ENCODE data around the gene NOD1. TPM values are rescaled to one million over a fixed set of nuclear protein-coding genes. Genes with fewer than 3 reads are reported as not detected.

Gene NOD1
- total and polyA plus RNA-seq, 2 of the 13 experiments (the other 11 are each of a cell fraction or from before 2014, with no cell fraction given) = 1.7 to 2.9 TPM

DNA sequence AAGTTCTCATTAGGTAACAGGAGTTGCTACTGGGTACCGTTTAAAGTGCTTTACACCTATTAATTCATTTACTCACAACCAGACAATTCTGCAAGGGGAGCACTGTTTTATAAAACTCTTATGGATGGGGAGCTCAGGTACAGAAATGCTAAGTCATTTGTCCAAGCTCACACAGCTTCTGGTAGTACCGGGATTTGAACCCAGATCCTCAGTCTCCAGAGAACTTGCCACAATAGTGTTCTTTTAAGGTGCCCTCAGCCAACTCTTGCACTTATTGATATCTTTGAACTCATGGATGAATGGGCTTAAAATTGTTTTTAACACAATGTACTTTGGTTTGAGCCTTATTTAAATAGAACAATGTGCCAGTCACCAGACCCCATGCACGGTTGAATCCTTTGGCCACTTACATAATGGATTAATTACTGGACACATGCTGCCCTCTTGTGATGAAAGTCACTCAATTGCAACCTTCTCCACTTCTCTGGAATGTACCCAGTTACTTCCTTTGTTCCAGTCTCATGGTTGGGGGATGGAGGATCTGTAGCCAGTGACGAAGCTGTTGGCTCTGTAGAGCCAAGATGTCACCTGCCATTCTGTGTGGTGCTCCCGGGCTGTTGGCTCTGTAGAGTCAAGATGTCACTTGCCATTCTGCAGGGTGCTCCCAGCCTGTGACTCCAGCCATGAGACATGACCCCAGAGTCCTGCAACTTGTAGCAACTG, 65.6 kb downstream of the NOD1 start (continued):
- TF ChIP-seq, protein P1, sequence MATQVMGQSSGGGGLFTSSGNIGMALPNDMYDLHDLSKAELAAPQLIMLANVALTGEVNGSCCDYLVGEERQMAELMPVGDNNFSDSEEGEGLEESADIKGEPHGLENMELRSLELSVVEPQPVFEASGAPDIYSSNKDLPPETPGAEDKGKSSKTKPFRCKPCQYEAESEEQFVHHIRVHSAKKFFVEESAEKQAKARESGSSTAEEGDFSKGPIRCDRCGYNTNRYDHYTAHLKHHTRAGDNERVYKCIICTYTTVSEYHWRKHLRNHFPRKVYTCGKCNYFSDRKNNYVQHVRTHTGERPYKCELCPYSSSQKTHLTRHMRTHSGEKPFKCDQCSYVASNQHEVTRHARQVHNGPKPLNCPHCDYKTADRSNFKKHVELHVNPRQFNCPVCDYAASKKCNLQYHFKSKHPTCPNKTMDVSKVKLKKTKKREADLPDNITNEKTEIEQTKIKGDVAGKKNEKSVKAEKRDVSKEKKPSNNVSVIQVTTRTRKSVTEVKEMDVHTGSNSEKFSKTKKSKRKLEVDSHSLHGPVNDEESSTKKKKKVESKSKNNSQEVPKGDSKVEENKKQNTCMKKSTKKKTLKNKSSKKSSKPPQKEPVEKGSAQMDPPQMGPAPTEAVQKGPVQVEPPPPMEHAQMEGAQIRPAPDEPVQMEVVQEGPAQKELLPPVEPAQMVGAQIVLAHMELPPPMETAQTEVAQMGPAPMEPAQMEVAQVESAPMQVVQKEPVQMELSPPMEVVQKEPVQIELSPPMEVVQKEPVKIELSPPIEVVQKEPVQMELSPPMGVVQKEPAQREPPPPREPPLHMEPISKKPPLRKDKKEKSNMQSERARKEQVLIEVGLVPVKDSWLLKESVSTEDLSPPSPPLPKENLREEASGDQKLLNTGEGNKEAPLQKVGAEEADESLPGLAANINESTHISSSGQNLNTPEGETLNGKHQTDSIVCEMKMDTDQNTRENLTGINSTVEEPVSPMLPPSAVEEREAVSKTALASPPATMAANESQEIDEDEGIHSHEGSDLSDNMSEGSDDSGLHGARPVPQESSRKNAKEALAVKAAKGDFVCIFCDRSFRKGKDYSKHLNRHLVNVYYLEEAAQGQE (IDR thresholded peaks at IDR 0.05; ENCODE audit: borderline replicate concordance in 1 of 2, low read depth in 1 of 2, low read length in 2 of 2) = no peak
- TF ChIP-seq ZNF644 (CRISPR knock-in tag; IDR thresholded peaks at IDR 0.05; ENCODE audit: low read depth) = no peak
- no peak for TF ChIP-seq ZNF326 (CRISPR knock-in tag; IDR thresholded peaks at IDR 0.05; ENCODE audit: borderline replicate concordance)

DNA sequence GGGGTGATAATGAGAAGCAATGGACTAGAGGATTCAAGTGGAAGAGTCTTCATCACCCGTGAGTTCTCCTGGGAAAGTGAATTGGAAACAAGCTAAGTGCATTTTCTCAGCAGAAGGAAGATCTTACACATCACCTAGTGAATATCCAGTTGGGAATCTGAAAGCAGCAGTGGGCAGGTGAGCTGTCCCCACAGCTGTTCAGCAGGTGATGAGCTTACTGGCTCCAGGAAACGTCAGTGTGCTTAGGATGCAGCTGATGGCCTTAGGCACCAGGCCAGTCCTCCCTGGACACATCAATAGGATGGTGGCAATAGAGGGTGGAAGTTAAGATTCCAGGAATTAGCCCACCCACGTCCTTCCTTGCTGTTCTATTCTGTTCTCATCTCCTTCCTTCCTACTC, 66.7 kb downstream of the NOD1 start:
- TF ChIP-seq ZNF224 (CRISPR knock-in tag; IDR thresholded peaks at IDR 0.05) (no peak), ZNF101 (CRISPR knock-in tag; IDR thresholded peaks at IDR 0.05; ENCODE audit: borderline replicate concordance, low read depth) (no peak)
- Histone ChIP-seq H3K27me3 (ENCODE audit: control insufficient read depth in 1 of 2, insufficient read depth in 2 of 2, low read length in 2 of 2) (no peaks in the 10 kb centered on the region), H3K27ac (ENCODE audit: extremely low read length, insufficient read depth, low read length) (no peak overlapping the region), H3K9ac (ENCODE audit: insufficient read depth, low read depth, low read length) (no peak overlapping the region), H3K4me1 (ENCODE audit: insufficient read depth, low read length) (peaks cover 19% of the 10 kb centered on the region), H3K4me2 (ENCODE audit: low read depth, low read length) (no peak overlapping the region), H3K79me2 (ENCODE audit: insufficient read depth, low read length) (no peaks in the 10 kb centered on the region), H3K9me3 (ENCODE audit: low read length) (no peaks in the 10 kb centered on the region), H4K20me1 (ENCODE audit: insufficient read depth, low read length) (no peaks in the 10 kb centered on the region), H2AFZ (ENCODE audit: low read length) (no peak overlapping the region), H3K36me3 (replicated peaks in 1 of 2; ENCODE audit: control insufficient read depth in 1 of 2, insufficient read depth in 2 of 2, low read length in 2 of 2) (no peaks in the 10 kb centered on the region), H3K4me3 (replicated peaks in 1 of 3; ENCODE audit: insufficient read depth in 1 of 3, low read depth in 2 of 3, low read length in 3 of 3) (no peak overlapping the region)
- no peak for FAIRE-seq
- in situ Hi-C loops (cut with HindIII; ENCODE audit: extremely low pct_ligation_motif_present, low pct_unique_long_range_greater_than_20kb) (loop anchor here (5.0 kb wide), 3 partner anchors 135 to 250 kb away; no protein-coding TSS in a partner anchor), intact Hi-C loops (cut with micrococcal nuclease; ENCODE audit: unreplicated experiment) (loop anchor here (2.0 kb wide), 3 partner anchors 135 to 247 kb away; no protein-coding TSS in a partner anchor)
- DNase-seq (ENCODE audit: low spot score) = no peak
- no TSS peak for BruUV-seq (replicated peaks)
- ChIA-PET POLR2A (no interaction called here), CTCF (ENCODE audit: low intra/inter-chr PET ratio, low total read pairs) (interaction anchor here (2.0 to 2.7 kb wide), 2 partner anchors 185 to 247 kb away, joined by 14 to 24 read pairs; no protein-coding TSS in a partner anchor)
- ATAC-seq = no peak
- WGBS (ENCODE audit: low lambda C conversion rate) = 84% methylated on average over 3 of the region's 3 CpGs

Measured in HepG2 (cell line).